Panc1 (cell line): ENCODE results near the gene MRGPRF. TPM values are rescaled to one million over a fixed set of nuclear protein-coding genes. Genes with fewer than 3 reads are reported as not detected.
A peak's percentile ranks its signal among the peaks of the same experiment; 100 is the strongest.

Experiments
- ATAC-seq: fragments of 200-7000 bp; cut with Tn5 transposase; 2 replicates; pipeline ENCODE4 v1.9.1; 2020; ENCODE audit warnings: mild to moderate bottlenecking, moderate library complexity
- BruUV-seq: library from RNA; stranded (reverse); fragments of 400-500 nt; replicated peaks from 2 replicates; lab custom pipeline; 2021; lab: Mats Ljungman, UMichigan
- CTCF ChIA-PET: fragments of 300-600 bp; sonication (Branson Sonifier 250); formaldehyde crosslinking; loops from one replicate; lab custom pipeline; 2022; ENCODE audit warnings: antibody characterized with exemption; lab: Charles Lee
- POLR2A ChIA-PET: fragments of 300-600 bp; sonication (Branson Sonifier 250); formaldehyde crosslinking; loops from one replicate; lab custom pipeline; 2022; ENCODE audit warnings: antibody characterized with exemption; lab: Charles Lee
- DNase-seq: peaks from one replicate; pipeline ENCODE4 v3.0.0-alpha.2; 2010; ENCODE audit warnings: low read depth, low spot score
- H3K27ac ChIP-seq: 2 replicates; pipeline ENCODE4 v1.5.1; 2011; ENCODE audit warnings: mild to moderate bottlenecking, low read length, inconsistent platforms
- H3K27me3 ChIP-seq: fragments of 200-500 bp; sonication (Bioruptor generic); 2 replicates; pipeline ENCODE4 v1.6.0; 2014; ENCODE audit warnings: low read length, inconsistent platforms; ENCODE audit not compliant: control insufficient read depth, insufficient read depth
- H3K36me3 ChIP-seq: fragments of 200-500 bp; sonication (Bioruptor generic); 2 replicates; pipeline ENCODE4 v1.5.1; 2014; ENCODE audit warnings: inconsistent platforms, mild to moderate bottlenecking, low read length, moderate library complexity; ENCODE audit not compliant: control insufficient read depth, insufficient read depth
- H3K4me1 ChIP-seq: 2 replicates; pipeline ENCODE4 v1.5.1; 2011; ENCODE audit warnings: inconsistent platforms, mild to moderate bottlenecking, low read length, moderate library complexity; ENCODE audit not compliant: control insufficient read depth, insufficient read depth
- H3K4me3 ChIP-seq, 2 experiments: 2 replicates each; pipeline ENCODE4 v1.5.1; 2011 to 2012; ENCODE audit warnings: low read depth in 2 of 2, low read length in 2 of 2, mild to moderate bottlenecking in 2 of 2, inconsistent platforms in 1 of 2, moderate library complexity in 1 of 2
- H3K9me3 ChIP-seq: fragments of 200-500 bp; sonication (Bioruptor generic); 2 replicates; pipeline ENCODE4 v1.5.1; 2014; ENCODE audit warnings: low read depth, mild to moderate bottlenecking, inconsistent platforms, low read length, moderate library complexity; ENCODE audit not compliant: control insufficient read depth, insufficient read depth
- CTCF ChIP-seq: fragments of 450-650 bp; IDR thresholded peaks from 2 replicates; pipeline ENCODE4 v1.5.1; 2017; ENCODE audit warnings: mild to moderate bottlenecking
- POLR2AphosphoS5 ChIP-seq: IDR thresholded peaks from 2 replicates; pipeline ENCODE4 v1.6.1; 2012; ENCODE audit warnings: mild to moderate bottlenecking, low read depth, low read length, moderate library complexity
- REST ChIP-seq, 2 experiments: IDR thresholded peaks; 2 replicates each; pipeline ENCODE4 v1.6.1; 2011 to 2012; ENCODE audit warnings: low read depth in 2 of 2, control low read depth in 1 of 2, low read length in 1 of 2, mild to moderate bottlenecking in 1 of 2, moderate library complexity in 1 of 2; ENCODE audit not compliant: insufficient read depth in 1 of 2
- SIN3A ChIP-seq: IDR thresholded peaks from 2 replicates; pipeline ENCODE4 v1.6.1; 2012; ENCODE audit warnings: low read depth, mild to moderate bottlenecking, low read length, moderate library complexity, borderline replicate concordance; ENCODE audit not compliant: insufficient read depth
- TCF7L2 ChIP-seq: IDR thresholded peaks from 2 replicates; pipeline ENCODE4 v1.6.1; 2011; ENCODE audit warnings: mild to moderate bottlenecking, low read depth, low read length, inconsistent platforms
- in situ Hi-C: cut with HindIII; loops from 2 replicates; pipeline ENCODE4 v1.10.0; 2016; ENCODE audit warnings: low sequenced_read_pairs, low pct_unique_long_range_greater_than_20kb
- intact Hi-C: fragments of 100-400 bp; cut with micrococcal nuclease; formaldehyde crosslinking; loops from one replicate; pipeline ENCODE4 v1.10.0; 2022; ENCODE audit not compliant: unreplicated experiment
- total RNA-seq: library from RNA; stranded (reverse); gene quantifications from one replicate; pipeline ENCODE4 v1.2.1, GENCODE V29; 2021; ENCODE audit not compliant: unreplicated experiment

MRGPRF gene
- total RNA-seq, 1 experiment from 2014 or later, result 0.36 TPM

GRCh38 chr11:69052343-69053168, 39.5 kb upstream of the MRGPRF start:
- no peaks in the 10 kb centered on the region for H3K27me3 ChIP-seq
- in situ Hi-C loops, result no loop called here
- BruUV-seq, result no TSS peak
- peak overlapping the region; percentile 20; the same call in 1 of the 2 replicates for H3K27ac ChIP-seq
- H3K4me3 ChIP-seq, result no peak overlapping the region
- ChIA-PET POLR2A (no interaction called here), CTCF (no interaction called here)
- peaks cover 30% of the 10 kb centered on the region for H3K4me1 ChIP-seq
- TF ChIP-seq SIN3A (no peak), TCF7L2 (no peak)
- no peaks in the 10 kb centered on the region; the same call in 1 of the 2 replicates for H3K36me3 ChIP-seq
- DNase-seq (no peak), ATAC-seq (no peak)
- no peaks in the 10 kb centered on the region for H3K9me3 ChIP-seq
- intact Hi-C loops, result no loop called here

GRCh38 chr11:69051381-69052342, 38.6 kb upstream of the MRGPRF start:
- peaks cover 30% of the 10 kb centered on the region for H3K4me1 ChIP-seq
- no TSS peak for BruUV-seq
- ChIA-PET POLR2A (no interaction called here), CTCF (no interaction called here)
- no peak overlapping the region for H3K4me3 ChIP-seq
- no peaks in the 10 kb centered on the region for H3K9me3 ChIP-seq
- in situ Hi-C loops, result no loop called here
- no peak for TF ChIP-seq CTCF
- TF ChIP-seq SIN3A, result no peak
- TF ChIP-seq TCF7L2, result no peak
- TF ChIP-seq POLR2AphosphoS5, result no peak
- TF ChIP-seq REST (IDR thresholded peaks at IDR 0.05; ENCODE audit: insufficient read depth in 1 of 2, low read depth in 2 of 2, low read length in 1 of 2), result no peak
- ATAC-seq, result no peak
- peak overlapping the region; percentile 20; the same call in 1 of the 2 replicates for H3K27ac ChIP-seq
- no peaks in the 10 kb centered on the region; the same call in 1 of the 2 replicates for H3K36me3 ChIP-seq
- intact Hi-C loops, result no loop called here
- no peak for DNase-seq
- H3K27me3 ChIP-seq, result no peaks in the 10 kb centered on the region
